ENCODE results near the gene SBK2. TPM values are rescaled to one million over a fixed set of nuclear protein-coding genes. Genes with fewer than 3 reads are reported as not detected.

SBK2 gene
- total RNA-seq, 2 donors from 2014 or later = not detected

GRCh38 chr19:55486971-55487923 lies 49.7 kb downstream of the SBK2 start:
- ATAC-seq (no peak), DNase-seq (ENCODE audit: low spot score) (no peak)
- H3K36me3 Mint-ChIP-seq = no peaks in the 10 kb centered on the region
- H3K4me1 Mint-ChIP-seq (ENCODE audit: low read depth in 2 of 2) = peaks cover 4 to 6% of the 10 kb centered on the region in 2 donors
- no peak overlapping the region for H3K4me3 Mint-ChIP-seq
- peaks cover 0 to 6% of the 10 kb centered on the region in 2 donors for H3K27me3 Mint-ChIP-seq
- H3K9me3 Mint-ChIP-seq = no peaks in the 10 kb centered on the region
- H3K27ac Mint-ChIP-seq = no peak overlapping the region

DNA sequence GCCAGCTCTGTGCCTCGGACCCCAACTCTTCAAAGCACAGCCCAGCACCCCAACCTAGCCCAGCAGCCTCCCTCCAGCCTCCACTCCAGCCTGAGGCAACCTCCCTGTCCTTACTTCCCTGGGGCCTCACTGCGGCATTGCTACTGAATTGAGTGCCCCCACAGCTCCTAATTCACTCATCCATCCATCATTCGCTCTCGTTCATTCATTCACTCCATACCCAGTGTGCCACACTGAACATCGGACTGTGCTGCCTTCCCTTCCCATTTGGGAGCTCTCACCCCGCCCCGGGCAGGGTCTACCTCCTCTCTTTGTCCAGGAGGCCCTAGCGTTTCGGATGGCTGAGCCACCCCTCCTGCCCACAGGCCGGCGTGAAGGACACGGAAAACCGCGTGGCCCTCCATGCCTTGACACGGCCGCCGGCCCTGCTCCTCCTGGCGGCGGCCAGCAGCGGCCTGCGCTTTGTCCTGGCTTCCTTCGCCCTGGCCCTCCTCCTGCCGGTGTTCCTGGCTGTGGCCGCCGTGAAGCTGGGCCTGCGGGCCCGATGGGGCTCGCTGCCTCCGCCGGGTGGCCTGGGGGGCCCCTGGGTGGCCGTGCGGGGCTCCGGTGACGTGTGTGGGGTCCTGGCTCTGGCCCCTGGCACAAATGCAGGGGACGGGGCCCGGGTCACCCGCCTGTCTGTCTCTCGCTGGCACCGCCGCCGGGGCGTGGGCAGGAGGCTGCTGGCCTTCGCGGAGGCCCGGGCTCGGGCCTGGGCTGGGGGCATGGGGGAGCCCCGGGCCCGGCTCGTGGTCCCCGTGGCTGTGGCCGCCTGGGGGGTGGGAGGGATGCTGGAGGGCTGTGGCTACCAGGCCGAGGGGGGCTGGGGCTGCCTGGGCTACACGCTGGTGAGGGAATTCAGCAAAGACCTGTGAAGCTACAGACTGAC lies 50.6 kb downstream of the SBK2 start:
- H3K9me3 Mint-ChIP-seq = no peaks in the 10 kb centered on the region
- ATAC-seq (no peak), DNase-seq (ENCODE audit: low spot score) (no peak)
- H3K4me1 Mint-ChIP-seq (ENCODE audit: low read depth in 2 of 2) = peaks cover 4 to 6% of the 10 kb centered on the region in 2 donors
- H3K36me3 Mint-ChIP-seq = no peaks in the 10 kb centered on the region
- H3K4me3 Mint-ChIP-seq = peak overlapping the region; percentile 88
- H3K27me3 Mint-ChIP-seq = peaks cover 0 to 3% of the 10 kb centered on the region in 2 donors
- no peak overlapping the region for H3K27ac Mint-ChIP-seq

DNA sequence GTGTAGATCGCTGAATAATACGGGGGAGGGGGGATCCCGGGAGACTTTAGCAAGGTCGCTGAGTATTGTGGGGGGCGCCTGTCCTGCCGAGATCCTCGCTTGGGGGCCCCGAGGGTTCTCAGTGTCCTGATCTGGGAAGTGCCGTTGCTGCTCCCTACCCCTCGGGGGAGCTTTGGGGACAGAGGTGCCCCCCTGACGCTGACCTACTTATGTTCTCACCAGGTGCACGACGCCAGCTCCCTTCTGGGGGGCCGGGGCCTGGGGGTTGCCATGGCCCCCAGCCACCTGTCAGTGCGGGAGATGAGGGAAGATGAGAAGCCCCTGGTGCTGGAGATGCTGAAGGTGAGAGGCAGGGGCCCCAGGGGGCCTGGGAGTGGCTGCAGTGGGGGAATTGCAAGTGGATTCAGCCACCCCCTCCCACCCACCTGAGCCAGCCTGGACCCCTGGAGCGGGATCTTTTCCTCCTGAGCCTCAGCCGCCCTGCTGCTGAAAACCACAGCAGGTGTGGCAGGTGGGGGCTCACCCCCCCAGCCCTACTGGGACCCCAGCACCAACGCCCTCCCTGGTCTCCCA lies 51.4 kb downstream of the SBK2 start:
- Mint-ChIP-seq H3K27ac (no peak overlapping the region), H3K36me3 (no peaks in the 10 kb centered on the region), H3K9me3 (no peaks in the 10 kb centered on the region), H3K27me3 (peaks cover 0 to 3% of the 10 kb centered on the region in 2 donors), H3K4me1 (ENCODE audit: low read depth in 2 of 2) (peaks cover 4 to 6% of the 10 kb centered on the region in 2 donors), H3K4me3 (peak overlapping the region; percentile 88)
- no peak for DNase-seq (ENCODE audit: low spot score)
- ATAC-seq = peak in 1 of 2 donors; percentile 2

DNA sequence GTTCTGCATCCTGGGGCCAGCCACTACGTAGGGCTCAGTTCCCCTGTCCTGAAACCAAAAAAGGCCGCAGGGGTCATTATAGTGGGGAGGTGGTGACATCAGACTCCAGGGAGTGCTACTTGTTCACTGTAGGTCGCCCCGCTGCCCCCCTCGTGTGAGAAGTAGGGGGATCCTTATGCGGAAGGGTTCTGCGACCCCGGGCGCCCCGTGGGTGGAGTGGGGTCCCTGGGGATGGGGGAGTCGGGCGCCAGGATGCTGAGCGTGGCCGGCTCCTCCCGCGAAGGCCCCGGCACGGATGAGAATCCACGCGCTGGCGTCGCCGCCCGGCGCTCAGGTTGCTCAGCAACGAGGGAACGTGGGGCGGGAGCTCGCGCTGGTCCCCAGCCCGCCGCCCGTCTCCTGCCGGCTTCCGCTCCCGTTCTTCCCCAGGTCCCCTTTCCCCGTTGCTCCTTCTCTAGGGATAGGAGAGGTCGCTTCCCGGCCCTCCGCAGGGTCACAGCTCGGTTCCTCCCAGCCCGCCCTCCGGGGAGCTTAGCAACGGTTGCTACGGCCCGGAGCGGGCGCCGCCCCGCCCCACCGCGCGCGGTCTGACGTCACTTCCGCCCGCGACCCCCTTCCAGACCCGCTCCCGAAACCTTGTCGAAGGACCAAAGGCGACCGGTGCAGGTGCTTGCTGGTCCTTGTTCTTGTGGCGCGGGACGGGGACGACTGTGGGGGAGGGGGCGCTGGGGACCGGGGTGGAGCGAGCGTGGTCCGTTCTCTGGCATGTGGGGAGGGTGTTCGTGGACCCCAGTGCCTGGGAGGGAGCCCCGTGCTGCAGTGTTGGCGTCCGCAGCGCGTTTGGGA lies 52.1 kb downstream of the SBK2 start, which contains the start of gene NAT14:
Gene NAT14, plus strand, starts transcription at position 596 of the 846 bp plus-strand sequence. CDS start 521 bp downstream, outside the sequence.
- no peaks in the 10 kb centered on the region for H3K9me3 Mint-ChIP-seq
- ATAC-seq = peak; percentile 77 to 81
- no peak within 1 kb of the TSS for H3K27ac Mint-ChIP-seq
- peaks cover 0 to 3% of the 10 kb centered on the region in 2 donors for H3K27me3 Mint-ChIP-seq
- peaks cover 6 to 7% of the 10 kb centered on the region in 2 donors for H3K4me1 Mint-ChIP-seq (ENCODE audit: low read depth in 2 of 2)
- no peaks in the 10 kb centered on the region for H3K36me3 Mint-ChIP-seq
- H3K4me3 Mint-ChIP-seq = peak within 1 kb of the TSS; percentile 88
- peak; percentile 78 for DNase-seq (ENCODE audit: low spot score)

DNA sequence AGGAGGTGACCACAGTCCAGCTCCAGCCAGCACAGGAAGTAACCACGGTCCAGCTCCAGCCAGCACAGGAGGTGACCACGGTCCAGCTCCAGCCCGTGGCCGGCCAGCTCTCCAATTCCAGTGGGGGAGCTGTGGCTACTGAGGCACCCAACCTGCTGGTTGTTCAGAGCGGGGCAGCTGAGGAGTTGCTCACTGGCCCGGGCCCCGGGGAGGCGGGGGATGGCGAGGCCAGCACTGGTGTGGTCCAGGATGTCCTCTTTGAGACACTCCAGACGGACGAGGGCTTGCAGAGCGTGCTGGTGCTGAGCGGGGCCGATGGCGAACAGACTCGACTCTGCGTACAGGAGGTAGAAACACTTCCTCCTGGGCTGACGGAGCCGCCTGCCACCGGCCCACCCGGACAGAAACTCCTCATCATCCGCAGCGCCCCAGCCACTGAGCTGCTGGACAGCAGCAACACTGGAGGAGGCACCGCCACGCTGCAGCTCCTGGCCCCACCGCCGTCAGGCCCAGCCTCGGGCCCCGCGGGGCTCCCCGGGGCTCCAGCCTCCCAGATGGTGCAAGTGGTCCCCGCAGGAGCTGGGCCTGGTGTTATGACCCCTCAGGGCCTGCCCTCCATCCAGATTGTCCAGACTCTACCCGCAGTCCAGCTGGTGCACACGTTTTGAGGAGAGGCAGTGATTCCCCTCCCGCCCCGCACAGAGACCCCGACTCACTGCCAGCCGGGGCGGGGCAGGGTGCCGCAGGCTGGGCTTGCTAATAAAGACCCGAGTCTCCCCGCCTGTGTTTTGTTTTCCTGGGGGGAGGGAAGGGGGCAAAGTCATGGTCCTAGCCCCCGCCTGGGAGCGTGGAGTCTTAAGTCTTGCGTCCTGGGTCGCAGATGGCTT lies 53.0 kb downstream of the SBK2 start:
- Mint-ChIP-seq H3K4me3 (peak overlapping the region; percentile 88), H3K27me3 (peaks cover 0 to 3% of the 10 kb centered on the region in 2 donors), H3K36me3 (no peaks in the 10 kb centered on the region), H3K4me1 (ENCODE audit: low read depth in 2 of 2) (peaks cover 13 to 16% of the 10 kb centered on the region in 2 donors), H3K27ac (no peak overlapping the region), H3K9me3 (no peaks in the 10 kb centered on the region)
- ATAC-seq = no peak
- DNase-seq (ENCODE audit: low spot score) = no peak

- H3K4me1 Mint-ChIP-seq (ENCODE audit: low read depth in 2 of 2) = peaks cover 18 to 24% of the 10 kb centered on the region in 2 donors
- H3K27ac Mint-ChIP-seq = no peak overlapping the region
- H3K4me3 Mint-ChIP-seq = no peak overlapping the region
- no peaks in the 10 kb centered on the region for H3K36me3 Mint-ChIP-seq
- ATAC-seq = no peak
- DNase-seq (ENCODE audit: low spot score) = no peak
- peaks cover 0 to 3% of the 10 kb centered on the region in 2 donors for H3K27me3 Mint-ChIP-seq
- no peaks in the 10 kb centered on the region for H3K9me3 Mint-ChIP-seq
Observed at GRCh38 chr19:55482967-55483705, 53.8 kb downstream of the SBK2 start.

DNA sequence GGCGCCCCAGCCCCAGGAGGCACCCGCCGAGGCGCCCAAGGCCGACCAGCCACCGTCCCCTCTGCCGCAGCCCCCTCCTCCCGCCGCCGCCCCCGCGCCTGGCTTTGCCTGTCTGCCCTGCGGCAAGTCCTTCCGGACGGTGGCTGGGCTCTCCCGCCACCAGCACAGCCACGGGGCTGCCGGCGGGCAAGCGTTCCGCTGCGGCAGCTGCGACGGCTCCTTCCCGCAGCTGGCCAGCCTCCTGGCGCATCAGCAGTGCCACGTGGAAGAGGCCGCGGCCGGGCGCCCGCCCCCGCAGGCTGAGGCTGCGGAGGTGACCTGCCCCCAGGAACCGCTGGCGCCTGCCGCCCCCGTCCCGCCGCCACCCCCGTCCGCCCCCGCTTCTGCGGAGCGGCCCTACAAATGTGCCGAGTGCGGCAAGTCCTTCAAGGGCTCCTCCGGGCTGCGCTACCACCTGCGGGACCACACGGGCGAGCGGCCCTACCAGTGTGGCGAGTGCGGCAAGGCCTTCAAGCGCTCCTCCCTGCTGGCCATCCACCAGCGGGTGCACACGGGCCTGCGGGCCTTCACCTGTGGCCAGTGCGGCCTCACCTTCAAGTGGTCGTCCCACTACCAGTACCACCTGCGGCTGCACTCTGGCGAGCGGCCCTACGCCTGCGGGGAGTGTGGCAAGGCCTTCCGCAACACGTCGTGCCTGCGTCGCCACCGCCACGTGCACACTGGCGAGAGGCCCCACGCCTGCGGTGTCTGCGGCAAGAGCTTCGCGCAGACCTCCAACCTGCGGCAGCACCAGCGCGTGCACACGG lies 54.6 kb downstream of the SBK2 start:
- no peaks in the 10 kb centered on the region for H3K36me3 Mint-ChIP-seq
- no peak overlapping the region for H3K4me3 Mint-ChIP-seq
- H3K27me3 Mint-ChIP-seq = peaks cover 0 to 3% of the 10 kb centered on the region in 2 donors
- H3K27ac Mint-ChIP-seq = no peak overlapping the region
- ATAC-seq (no peak), DNase-seq (ENCODE audit: low spot score) (no peak)
- H3K9me3 Mint-ChIP-seq = no peaks in the 10 kb centered on the region
- H3K4me1 Mint-ChIP-seq (ENCODE audit: low read depth in 2 of 2) = peaks cover 24 to 32% of the 10 kb centered on the region in 2 donors

- H3K36me3 Mint-ChIP-seq = no peaks in the 10 kb centered on the region
- ATAC-seq = no peak
Observed at GRCh38 chr19:55481794-55482155, 55.2 kb downstream of the SBK2 start.

DNA sequence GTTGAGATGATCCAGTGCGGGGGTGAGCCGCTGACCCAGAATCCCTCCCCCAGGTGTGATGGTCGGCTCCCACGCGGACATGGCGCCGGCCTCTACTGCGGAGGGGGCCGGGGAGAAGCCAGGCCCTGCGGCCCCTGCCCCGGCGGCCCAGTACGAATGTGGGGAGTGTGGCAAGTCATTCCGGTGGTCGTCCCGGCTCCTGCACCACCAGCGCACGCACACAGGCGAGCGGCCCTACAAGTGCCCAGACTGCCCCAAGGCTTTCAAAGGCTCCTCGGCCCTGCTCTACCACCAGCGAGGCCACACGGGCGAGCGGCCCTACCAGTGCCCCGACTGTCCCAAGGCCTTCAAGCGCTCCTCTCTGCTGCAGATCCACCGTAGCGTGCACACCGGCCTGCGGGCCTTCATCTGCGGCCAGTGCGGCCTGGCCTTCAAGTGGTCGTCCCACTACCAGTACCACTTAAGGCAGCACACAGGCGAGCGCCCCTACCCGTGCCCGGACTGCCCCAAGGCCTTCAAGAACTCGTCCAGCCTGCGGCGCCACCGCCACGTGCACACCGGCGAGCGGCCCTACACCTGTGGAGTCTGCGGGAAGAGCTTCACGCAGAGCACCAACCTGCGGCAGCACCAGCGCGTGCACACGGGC lies 55.7 kb downstream of the SBK2 start:
- no peak for DNase-seq (ENCODE audit: low spot score)

More at GRCh38 chr19:55481794-55482155, 55.2 kb downstream of the SBK2 start:
- peaks cover 0 to 3% of the 10 kb centered on the region in 2 donors for H3K27me3 Mint-ChIP-seq
- H3K4me1 Mint-ChIP-seq (ENCODE audit: low read depth in 2 of 2) = peaks cover 26 to 37% of the 10 kb centered on the region in 2 donors
- no peaks in the 10 kb centered on the region for H3K9me3 Mint-ChIP-seq
- H3K4me3 Mint-ChIP-seq = no peak overlapping the region
- no peak overlapping the region for H3K27ac Mint-ChIP-seq
- no peak for DNase-seq (ENCODE audit: low spot score)

DNA sequence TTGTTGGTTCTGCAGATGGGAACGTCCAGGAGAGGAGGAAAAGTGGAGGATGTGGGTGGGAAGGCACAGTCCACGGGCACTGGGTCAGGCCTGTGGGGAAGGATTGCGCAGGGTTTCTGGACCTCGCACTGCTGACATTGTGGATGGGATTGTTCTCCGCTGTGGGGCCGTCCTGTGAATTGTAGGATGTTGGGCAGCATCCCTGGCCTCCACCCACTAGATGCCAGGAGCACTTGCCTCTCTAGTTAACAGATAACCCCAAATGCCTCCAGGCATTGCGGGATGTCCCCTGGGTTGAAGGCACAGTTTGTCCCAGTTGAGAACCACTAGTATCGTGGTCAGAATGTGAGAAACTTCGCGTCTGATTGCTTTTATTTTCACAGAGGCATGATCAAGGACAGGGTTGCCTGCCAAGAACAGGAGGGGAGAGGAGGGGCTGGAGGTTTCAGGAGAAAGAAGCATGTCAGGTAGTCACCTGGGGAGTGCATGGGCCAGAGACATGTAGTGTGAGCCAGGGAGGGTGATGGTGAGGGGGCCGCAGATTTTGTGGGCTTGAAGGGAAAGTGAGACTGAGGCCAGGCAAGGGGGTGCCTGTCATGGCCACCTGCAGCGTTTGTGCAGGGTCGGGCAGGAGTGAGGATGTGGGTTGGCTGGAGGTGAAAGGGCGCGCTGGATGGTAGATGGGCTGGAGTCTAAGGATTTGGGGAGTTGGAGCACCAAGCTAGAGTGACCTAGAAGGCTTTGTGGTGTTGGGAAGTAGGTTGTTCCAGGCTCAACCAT lies 57.3 kb downstream of the SBK2 start:
- Mint-ChIP-seq H3K27me3 (no peaks in the 10 kb centered on the region), H3K4me3 (no peak overlapping the region), H3K9me3 (no peaks in the 10 kb centered on the region), H3K36me3 (no peaks in the 10 kb centered on the region), H3K4me1 (ENCODE audit: low read depth in 2 of 2) (peaks cover 23 to 31% of the 10 kb centered on the region in 2 donors), H3K27ac (peak overlapping the region in 1 of 2 donors; percentile 68)
- ATAC-seq = no peak
- DNase-seq (ENCODE audit: low spot score) = no peak

More for the DNA sequence above, 55.7 kb downstream of the SBK2 start:
- Mint-ChIP-seq H3K36me3 (no peaks in the 10 kb centered on the region), H3K27ac (no peak overlapping the region), H3K9me3 (no peaks in the 10 kb centered on the region), H3K4me3 (no peak overlapping the region), H3K4me1 (ENCODE audit: low read depth in 2 of 2) (peaks cover 26 to 36% of the 10 kb centered on the region in 2 donors), H3K27me3 (peaks cover 0 to 3% of the 10 kb centered on the region in 2 donors)
- ATAC-seq = no peak

All from natural killer cell treated with Interleukin-12 subunit alpha and Interleukin-12 subunit beta and Interleukin-15 and Interleukin-18, amount 100 ng/mL, for 72 hours (primary cell).